B cell (primary cell): ENCODE data around the gene TEX52.

Experiments
- CTCF ChIP-seq: fragments of 200-600 bp; IDR thresholded peaks from one replicate; pipeline ENCODE4 v1.8.0; 2022; ENCODE audit warnings: antibody characterized with exemption, mild to moderate bottlenecking
- EZH2 ChIP-seq: IDR thresholded peaks from 2 replicates; pipeline ENCODE4 v1.6.1; 2012; ENCODE audit warnings: borderline replicate concordance, low read depth, mild to moderate bottlenecking, moderate library complexity, low read length; ENCODE audit not compliant: insufficient read depth, poor library complexity, severe bottlenecking

DNA sequence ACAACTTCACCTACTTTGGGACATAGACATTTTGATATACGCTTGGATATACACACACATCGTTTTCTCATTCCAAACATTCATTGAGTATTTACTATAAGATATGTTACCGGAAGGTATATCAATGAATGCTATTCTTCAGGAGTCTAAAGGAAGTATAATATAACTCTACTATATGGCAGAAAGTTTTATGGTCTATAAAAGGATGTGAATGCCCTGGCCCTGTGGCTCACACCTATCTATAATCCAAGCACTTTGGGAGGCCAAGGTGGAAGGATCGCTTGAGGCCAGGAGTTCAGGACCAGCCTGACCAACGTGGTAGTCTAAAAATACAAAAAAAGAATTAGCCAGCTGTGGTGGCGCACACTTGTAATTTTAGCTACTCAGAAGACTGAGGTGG, 27.6 kb downstream of the TEX52 start:
- TF ChIP-seq CTCF (no peak), EZH2 (no peak)
